Astrocyte (in vitro differentiated cells and primary cell): Measurements from ENCODE around the gene CLTCL1. TPM values are rescaled to one million over a fixed set of nuclear protein-coding genes. Genes with fewer than 3 reads are reported as not detected.

ENCODE experiments used
- DNase-seq: peaks from one replicate; pipeline ENCODE4 v3.0.0-alpha.2; 2010; ENCODE audit warnings: low read depth
- FAIRE-seq: peaks from 2 replicates; lab custom pipeline; 2011; peaks lifted over from hg19 to GRCh38; lab: Jason Lieb, UNC
- H2AFZ ChIP-seq: 2 replicates; pipeline ENCODE4 v1.6.0; 2012; ENCODE audit warnings: low read depth, low read length, inconsistent platforms
- H3K27ac ChIP-seq: 2 replicates; pipeline ENCODE4 v1.5.1; 2011; ENCODE audit warnings: low read depth, low read length, inconsistent platforms
- H3K27me3 ChIP-seq: 2 replicates; pipeline ENCODE4 v1.6.0; 2011; ENCODE audit warnings: low read length, inconsistent platforms; ENCODE audit not compliant: insufficient read depth
- H3K36me3 ChIP-seq: 2 replicates; pipeline ENCODE4 v1.5.1; 2011; ENCODE audit warnings: low read length, inconsistent platforms; ENCODE audit not compliant: insufficient read depth
- H3K4me1 ChIP-seq: 2 replicates; pipeline ENCODE4 v1.5.1; 2011; ENCODE audit warnings: low read length, inconsistent platforms; ENCODE audit not compliant: insufficient read depth
- H3K4me2 ChIP-seq: 2 replicates; pipeline ENCODE4 v1.6.0; 2012; ENCODE audit warnings: low read length, inconsistent platforms
- H3K4me3 ChIP-seq: 2 replicates; pipeline ENCODE4 v1.5.1; 2011; ENCODE audit warnings: low read depth, mild to moderate bottlenecking, low read length, inconsistent platforms; ENCODE audit not compliant: insufficient read depth
- H3K79me2 ChIP-seq: 2 replicates; pipeline ENCODE4 v1.6.0; 2012; ENCODE audit warnings: mild to moderate bottlenecking, low read length, inconsistent platforms; ENCODE audit not compliant: insufficient read depth
- H3K9ac ChIP-seq: 2 replicates; pipeline ENCODE4 v1.6.0; 2012; ENCODE audit warnings: mild to moderate bottlenecking, low read length, inconsistent platforms
- H3K9me3 ChIP-seq: 2 replicates; pipeline ENCODE4 v1.5.1; 2012; ENCODE audit warnings: low read depth, mild to moderate bottlenecking, low read length, inconsistent platforms; ENCODE audit not compliant: insufficient read depth
- H4K20me1 ChIP-seq: 2 replicates; pipeline ENCODE4 v1.6.0; 2012; ENCODE audit warnings: low read length, inconsistent platforms; ENCODE audit not compliant: insufficient read depth
- H3K27ac Mint-ChIP-seq: one replicate; pipeline ENCODE4 v1.8.0; 2021; ENCODE audit warnings: mild to moderate bottlenecking, mixed read lengths; ENCODE audit not compliant: unreplicated experiment
- H3K27me3 Mint-ChIP-seq: one replicate; pipeline ENCODE4 v1.8.0; 2021; ENCODE audit warnings: low read depth, mixed read lengths; ENCODE audit not compliant: unreplicated experiment
- H3K36me3 Mint-ChIP-seq: one replicate; pipeline ENCODE4 v1.8.0; 2021; ENCODE audit warnings: low read depth, mixed read lengths; ENCODE audit not compliant: unreplicated experiment
- H3K4me1 Mint-ChIP-seq: one replicate; pipeline ENCODE4 v1.8.0; 2021; ENCODE audit warnings: low read depth, mixed read lengths; ENCODE audit not compliant: unreplicated experiment
- H3K4me3 Mint-ChIP-seq: one replicate; pipeline ENCODE4 v1.8.0; 2021; ENCODE audit warnings: mild to moderate bottlenecking, moderate library complexity, mixed read lengths; ENCODE audit not compliant: unreplicated experiment
- H3K9me3 Mint-ChIP-seq: one replicate; pipeline ENCODE4 v1.8.0; 2021; ENCODE audit warnings: mild to moderate bottlenecking, mixed read lengths; ENCODE audit not compliant: unreplicated experiment
- CTCF ChIP-seq: IDR thresholded peaks from 2 replicates; pipeline ENCODE4 v1.5.1; 2011; ENCODE audit warnings: low read depth, mild to moderate bottlenecking, inconsistent platforms, low read length, moderate library complexity; ENCODE audit not compliant: insufficient read depth
- EZH2 ChIP-seq: IDR thresholded peaks from 2 replicates; pipeline ENCODE4 v1.6.1; 2012; ENCODE audit warnings: mild to moderate bottlenecking, low read length, inconsistent platforms; ENCODE audit not compliant: insufficient read depth
- total RNA-seq: library from RNA; stranded (reverse); gene quantifications from 2 replicates; pipeline ENCODE4 v1.2.1, GENCODE V29; 2021

Gene CLTCL1
- total RNA-seq, 1 donor from 2014 or later, result 54.4 TPM

GRCh38 chr22:19131685-19132015 is 159.9 kb downstream of the CLTCL1 start:
- H3K79me2 ChIP-seq, result no peaks in the 10 kb centered on the region
- FAIRE-seq, result no peak
- peaks cover 10% of the 10 kb centered on the region for H3K36me3 ChIP-seq
- H3K4me1 ChIP-seq, result no peaks in the 10 kb centered on the region
- H2AFZ ChIP-seq, result no peak overlapping the region
- H3K9ac ChIP-seq, result no peak overlapping the region
- Mint-ChIP-seq H3K27ac (no peak overlapping the region), H3K9me3 (no peaks in the 10 kb centered on the region), H3K4me1 (no peaks in the 10 kb centered on the region), H3K36me3 (peaks cover 24% of the 10 kb centered on the region), H3K4me3 (no peak overlapping the region), H3K27me3 (peaks cover 12% of the 10 kb centered on the region)
- no peak overlapping the region for H3K4me2 ChIP-seq
- TF ChIP-seq EZH2 (no peak), CTCF (no peak)
- DNase-seq, result no peak
- H3K27me3 ChIP-seq, result no peaks in the 10 kb centered on the region
- peaks cover 7% of the 10 kb centered on the region for H4K20me1 ChIP-seq
- no peak overlapping the region for H3K27ac ChIP-seq
- no peak overlapping the region for H3K4me3 ChIP-seq
- no peaks in the 10 kb centered on the region for H3K9me3 ChIP-seq

- H3K27ac Mint-ChIP-seq, result no peak within 1 kb of the TSS
- no peak within 1 kb of the TSS for H3K9ac ChIP-seq
- no peaks in the 10 kb centered on the region for H3K9me3 Mint-ChIP-seq
- DNase-seq (no peak), FAIRE-seq (no peak)
- no peak within 1 kb of the TSS for H3K27ac ChIP-seq
- TF ChIP-seq CTCF (no peak), EZH2 (no peak)
- peaks cover 17% of the 10 kb centered on the region for H3K27me3 Mint-ChIP-seq
- no peaks in the 10 kb centered on the region for H3K79me2 ChIP-seq
- no peaks in the 10 kb centered on the region for H3K4me1 Mint-ChIP-seq
- H3K4me3 ChIP-seq, result no peak within 1 kb of the TSS
- no peak within 1 kb of the TSS for H2AFZ ChIP-seq
- no peak within 1 kb of the TSS for H3K4me2 ChIP-seq
- H3K36me3 Mint-ChIP-seq, result peaks cover 21% of the 10 kb centered on the region
- H3K27me3 ChIP-seq, result no peaks in the 10 kb centered on the region
- peaks cover 10% of the 10 kb centered on the region for H3K36me3 ChIP-seq
- H3K9me3 ChIP-seq, result no peaks in the 10 kb centered on the region
- H3K4me1 ChIP-seq, result no peaks in the 10 kb centered on the region
- H3K4me3 Mint-ChIP-seq, result no peak within 1 kb of the TSS
- peaks cover 3% of the 10 kb centered on the region for H4K20me1 ChIP-seq
Measured at GRCh38 chr22:19130959-19131684, 160.4 kb downstream of the CLTCL1 start, which contains the start of gene TSSK2. Gene TSSK2 (plus strand): TSS chr22:19131308. CDS start chr22:19131400, 92 bp downstream.

GRCh38 chr22:19129871-19130270 is 161.6 kb downstream of the CLTCL1 start:
- DNase-seq, result no peak
- H3K4me1 Mint-ChIP-seq, result no peaks in the 10 kb centered on the region
- no peak overlapping the region for H2AFZ ChIP-seq

More at GRCh38 chr22:19129871-19130270, 161.6 kb downstream of the CLTCL1 start:
- TF ChIP-seq CTCF (no peak), EZH2 (no peak)
- H3K27ac Mint-ChIP-seq, result no peak overlapping the region
- Histone ChIP-seq H3K9me3 (no peaks in the 10 kb centered on the region), H3K79me2 (no peaks in the 10 kb centered on the region), H3K27ac (no peak overlapping the region), H3K9ac (no peak overlapping the region), H3K4me1 (no peaks in the 10 kb centered on the region), H3K4me3 (no peak overlapping the region), H3K27me3 (no peaks in the 10 kb centered on the region), H3K4me2 (no peak overlapping the region), H3K36me3 (peaks cover 8% of the 10 kb centered on the region), H4K20me1 (peaks cover 3% of the 10 kb centered on the region)
- H3K27me3 Mint-ChIP-seq, result peaks cover 27% of the 10 kb centered on the region
- peaks cover 16% of the 10 kb centered on the region for H3K36me3 Mint-ChIP-seq
- no peak overlapping the region for H3K4me3 Mint-ChIP-seq
- FAIRE-seq, result no peak
- no peaks in the 10 kb centered on the region for H3K9me3 Mint-ChIP-seq
